Hematopoietic multipotent progenitor cell treated with erythropoietin and hydrocortisone succinate and interleukin-3 and kit ligand, for 17 days (in vitro differentiated cells): ENCODE measurements around the gene ADD3.
"Not testable (repeated sequence)": the region's sequence is repeated elsewhere in the genome, so short reads cannot be mapped to it uniquely, and the experiment has no call there.

Experiments used
- DNase-seq: peaks from one replicate; pipeline ENCODE4 v3.0.0-alpha.2; 2015; ENCODE audit warnings: low spot score

Gene ADD3

DNA sequence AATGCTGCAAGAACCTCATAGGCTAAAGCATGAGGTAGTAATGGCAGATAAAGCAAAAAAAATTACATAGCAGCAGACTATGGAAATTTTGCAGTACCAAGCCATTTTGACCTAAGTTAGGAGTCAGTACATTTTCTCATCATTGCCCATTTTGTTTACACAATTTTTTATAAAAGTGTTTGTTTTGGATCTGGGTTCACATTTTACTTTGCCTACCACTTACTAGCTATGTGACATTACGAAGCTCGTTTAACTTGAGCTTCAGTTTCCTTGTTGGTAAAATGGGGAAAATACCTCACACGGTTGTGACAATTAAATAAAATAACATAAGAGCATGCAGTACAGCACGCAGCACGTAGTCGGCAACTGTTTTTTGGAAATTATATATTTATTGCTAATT is 99.6 kb downstream of the ADD3 start:
- DNase-seq: no peak

DNA sequence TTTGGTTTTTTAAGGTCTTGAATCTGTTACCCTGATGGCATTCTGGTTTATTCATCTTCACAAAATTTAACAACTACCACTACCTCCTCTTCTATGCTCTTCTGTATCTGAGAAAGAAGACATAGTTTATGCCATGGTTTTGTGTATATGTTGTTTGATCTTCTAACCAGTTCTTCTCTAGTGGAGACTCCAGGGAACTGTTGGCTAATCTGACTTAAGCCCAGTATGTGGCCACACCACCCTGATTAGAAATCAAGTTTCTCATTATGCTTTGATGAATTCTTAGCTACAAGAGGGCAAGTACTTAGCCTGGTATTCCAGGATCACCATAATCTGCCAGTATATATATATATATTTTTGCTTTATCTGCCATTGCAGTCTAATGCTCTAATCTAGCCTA is 100.1 kb downstream of the ADD3 start:
- no peak for DNase-seq

DNA sequence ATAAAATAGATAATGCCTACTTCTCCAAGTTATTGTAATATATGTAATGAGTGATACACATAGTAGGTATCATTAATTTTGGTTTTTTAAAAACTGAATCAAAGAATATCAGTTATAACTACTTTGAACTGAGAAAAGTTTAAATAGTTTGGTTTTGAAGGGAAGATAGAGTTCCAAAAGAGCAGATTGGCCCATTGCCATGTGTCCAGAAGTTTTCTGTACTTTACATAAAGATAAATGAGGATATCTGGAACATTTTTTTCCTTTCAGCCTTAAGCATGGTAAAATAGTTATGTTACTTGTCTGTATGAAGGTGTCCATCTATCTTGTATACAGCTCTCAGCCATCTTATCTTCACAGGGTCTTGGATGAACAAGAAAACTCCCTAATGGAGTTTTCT is 101.7 kb downstream of the ADD3 start:
- no peak for DNase-seq

DNA sequence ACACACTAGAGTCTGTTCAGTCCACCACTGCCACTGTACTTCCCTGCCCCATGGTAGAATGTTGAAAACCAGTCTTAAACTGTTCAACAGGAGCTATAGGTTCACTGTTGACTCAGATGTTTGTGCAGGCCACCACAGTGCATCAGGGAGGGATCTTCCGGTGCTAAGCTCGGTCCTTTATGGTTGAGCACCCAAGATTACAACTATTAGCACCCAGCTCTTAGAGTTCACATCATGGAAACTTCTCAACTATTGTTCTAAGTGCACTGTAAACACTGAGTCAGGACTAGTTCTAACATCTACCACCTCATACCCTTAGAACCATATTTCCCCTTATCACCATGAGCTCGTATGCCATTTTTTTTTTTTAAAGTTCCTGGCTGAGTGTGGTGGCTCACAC is 102.6 kb downstream of the ADD3 start:
- no peak for DNase-seq

DNA sequence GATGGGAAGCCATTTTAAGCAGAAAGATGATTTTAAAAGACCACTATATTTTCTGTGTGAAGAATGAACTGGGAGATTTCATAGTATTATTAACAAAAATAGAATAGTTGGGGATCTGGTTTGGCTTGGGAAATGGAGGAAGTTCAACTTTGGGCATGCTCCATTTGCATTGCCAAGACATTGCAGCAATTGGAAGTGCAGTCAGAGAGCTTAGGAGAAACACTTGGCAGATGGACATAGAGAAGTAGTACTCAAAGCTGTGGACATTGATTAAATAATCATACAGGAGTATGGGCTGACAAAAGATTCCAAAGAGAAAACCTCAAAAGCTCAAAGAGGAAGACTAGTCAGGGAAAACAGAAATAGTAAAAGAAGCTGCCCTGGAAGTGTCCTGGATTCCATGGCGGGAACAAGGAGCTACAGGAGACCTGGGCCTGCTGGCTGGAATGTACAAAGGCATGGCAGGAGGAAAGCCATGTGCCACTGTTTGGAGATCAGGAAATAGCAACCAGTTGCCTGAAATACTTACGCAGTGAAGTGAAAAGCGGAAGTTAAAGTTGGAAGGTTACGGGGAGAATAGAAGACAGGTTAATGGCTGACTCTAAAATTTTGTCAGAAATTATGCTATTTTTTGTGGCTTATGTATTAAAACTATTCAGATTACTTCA is 106.0 kb downstream of the ADD3 start:
- DNase-seq: no peak

DNA sequence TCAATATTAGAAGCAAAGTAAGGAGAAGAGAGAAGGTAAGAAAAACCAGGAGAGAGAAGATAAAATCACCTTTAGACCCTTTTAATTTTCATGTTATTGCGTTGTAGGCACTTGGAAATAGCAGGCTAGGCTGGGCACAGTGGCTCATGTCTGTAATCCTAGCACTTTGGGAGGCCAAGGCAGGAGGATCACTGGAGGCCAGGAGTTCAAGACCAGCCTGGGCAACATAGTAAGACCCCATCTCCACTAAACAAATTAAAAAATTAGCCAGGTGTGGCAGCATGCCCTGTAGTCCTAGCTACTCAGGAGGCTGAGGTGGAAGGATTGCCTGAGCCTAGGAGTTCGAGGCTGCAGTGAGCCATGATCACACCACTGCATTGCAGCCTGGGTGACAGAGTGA is 106.9 kb downstream of the ADD3 start:
- not testable (repeated sequence) for DNase-seq

DNA sequence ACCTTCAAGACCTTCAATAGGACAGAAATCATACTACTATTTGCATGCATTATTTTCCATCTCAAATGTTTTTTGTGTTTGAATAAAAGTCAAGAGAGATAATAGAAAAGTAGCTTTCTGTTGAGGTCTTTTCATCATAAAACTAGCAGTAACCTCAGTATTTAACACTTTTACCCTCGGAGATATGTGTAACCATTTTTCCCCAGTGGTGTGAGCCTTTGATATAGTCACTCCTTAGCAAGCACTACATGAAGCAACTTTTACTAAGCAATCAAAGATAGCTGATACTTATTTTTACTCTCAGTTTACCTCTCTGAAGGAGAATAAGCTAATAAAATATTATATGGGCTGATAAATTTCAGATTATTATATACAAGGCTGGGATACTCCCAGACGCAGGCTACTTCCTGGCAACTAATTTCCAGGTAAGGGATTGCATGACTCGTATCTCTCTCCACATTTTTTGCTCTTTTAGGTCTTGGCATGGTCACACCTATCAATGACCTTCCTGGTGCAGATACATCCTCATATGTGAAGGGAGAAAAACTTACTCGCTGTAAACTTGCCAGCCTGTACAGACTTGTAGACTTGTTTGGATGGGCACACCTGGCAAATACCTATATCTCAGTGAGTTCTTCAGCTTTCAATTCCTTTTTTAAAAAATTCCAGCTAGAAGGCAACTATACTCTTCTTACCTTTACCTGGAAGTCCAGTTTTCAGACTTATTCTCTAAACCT is 108.2 kb downstream of the ADD3 start:
- DNase-seq: no peak

DNA sequence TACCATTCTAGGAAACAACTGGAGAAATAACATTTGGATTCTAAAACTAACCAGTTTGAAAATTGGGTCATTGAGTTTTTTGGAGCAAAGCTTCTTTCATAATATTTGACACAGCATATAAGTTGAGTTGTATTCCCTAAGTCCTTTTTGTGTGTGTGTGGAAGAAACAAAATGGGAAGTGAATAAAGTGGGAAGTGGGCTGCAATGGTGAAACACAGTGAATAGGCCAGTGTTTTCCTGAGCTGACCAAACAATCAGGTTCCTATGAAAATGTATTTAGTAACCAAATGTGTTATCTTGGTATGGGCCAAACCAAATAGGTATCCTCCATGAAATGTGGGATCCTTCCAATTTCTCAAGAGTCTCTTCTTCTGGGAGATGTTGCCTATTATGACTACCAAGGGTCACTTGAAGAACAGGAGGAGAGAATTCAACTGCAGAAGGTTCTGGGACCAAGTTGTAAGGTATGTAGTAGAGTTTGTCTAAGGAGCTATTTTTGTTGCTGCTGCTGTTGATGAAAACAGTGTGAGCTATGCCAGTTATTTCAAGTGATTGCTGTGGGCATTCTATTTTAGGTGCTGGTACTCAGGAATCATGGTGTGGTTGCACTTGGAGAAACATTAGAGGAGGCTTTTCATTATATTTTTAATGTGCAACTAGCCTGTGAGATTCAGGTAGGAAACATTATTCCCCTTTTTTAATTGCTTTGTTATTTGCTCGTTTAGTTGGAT is 111.3 kb downstream of the ADD3 start:
- DNase-seq: no peak

DNA sequence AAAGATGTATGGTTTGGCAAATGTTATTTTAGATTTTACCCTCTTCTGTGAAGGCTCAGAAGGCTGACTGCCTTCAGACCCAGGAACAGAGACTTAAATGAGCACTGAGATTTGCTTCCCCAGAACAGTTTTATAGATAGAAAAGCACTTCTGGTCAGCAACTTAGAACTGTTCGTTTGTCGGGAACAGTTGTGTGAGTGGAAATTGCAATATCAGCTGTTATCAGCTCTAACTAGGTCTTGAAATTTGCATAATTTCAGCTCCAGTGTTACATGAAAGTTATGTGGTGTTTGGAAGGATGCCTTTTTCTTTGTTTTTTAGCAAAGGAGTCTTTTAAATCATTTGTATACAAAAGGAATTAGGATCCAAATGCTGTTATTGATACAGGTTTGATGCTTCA is 115.8 kb downstream of the ADD3 start:
- no peak for DNase-seq

DNA sequence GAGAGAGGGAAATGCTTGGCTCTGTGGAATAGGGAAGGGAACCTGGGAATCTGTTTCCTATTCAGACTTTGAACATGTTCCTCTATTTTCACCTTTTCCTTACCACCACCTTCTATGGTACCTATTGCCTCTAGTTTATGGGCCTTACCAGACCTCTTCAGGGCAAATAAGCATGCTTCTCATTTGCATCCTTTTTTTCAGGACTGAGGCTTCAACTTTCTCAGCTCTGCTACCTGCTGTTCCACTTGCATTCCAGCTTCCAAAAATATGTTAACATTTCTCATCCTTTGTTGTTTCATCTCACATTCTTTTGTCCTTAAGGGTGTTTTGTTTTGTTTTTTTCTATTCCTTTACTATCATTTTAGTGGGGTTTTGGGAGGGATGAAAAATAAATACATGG is 121.7 kb downstream of the ADD3 start:
- no peak for DNase-seq

DNA sequence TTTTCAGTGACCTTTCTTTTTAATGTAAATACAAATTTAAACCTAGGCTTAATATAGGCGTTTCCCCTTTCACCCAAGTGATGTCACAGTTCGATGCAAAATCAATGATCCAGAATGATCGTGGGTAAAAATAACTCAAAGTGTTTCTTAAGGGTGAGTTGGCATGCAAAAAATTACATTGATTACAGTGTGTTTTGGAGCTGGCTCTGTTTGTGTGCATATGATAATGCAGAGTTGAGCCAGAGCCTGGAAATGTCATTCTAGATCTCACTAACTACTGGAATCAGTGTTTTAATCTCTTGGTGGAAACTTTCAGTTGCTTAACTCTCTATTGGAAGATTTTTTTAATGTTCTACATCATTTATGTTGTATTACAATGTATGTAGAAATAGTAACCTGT is 127.1 kb downstream of the ADD3 start:
- DNase-seq: no peak

DNA sequence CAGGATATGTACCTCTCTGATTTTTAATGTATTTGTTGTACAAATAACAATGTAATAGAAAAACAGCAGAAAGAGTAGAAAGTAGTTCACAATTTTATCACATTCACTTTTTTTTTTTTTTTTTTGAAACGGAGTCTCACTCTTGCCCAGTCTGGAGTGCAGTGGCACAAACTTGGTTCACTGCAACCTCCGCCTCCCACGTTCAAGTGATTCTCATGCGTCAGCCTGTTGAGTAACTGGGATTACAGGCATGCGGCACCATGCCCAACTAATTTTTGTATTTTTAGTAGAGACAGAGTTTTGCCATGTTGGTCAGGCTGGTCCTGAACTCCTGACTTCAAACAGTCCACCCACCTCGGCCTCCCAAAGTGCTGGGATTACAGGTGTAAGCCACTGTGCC is 128.1 kb downstream of the ADD3 start:
- DNase-seq: not testable (repeated sequence)

DNA sequence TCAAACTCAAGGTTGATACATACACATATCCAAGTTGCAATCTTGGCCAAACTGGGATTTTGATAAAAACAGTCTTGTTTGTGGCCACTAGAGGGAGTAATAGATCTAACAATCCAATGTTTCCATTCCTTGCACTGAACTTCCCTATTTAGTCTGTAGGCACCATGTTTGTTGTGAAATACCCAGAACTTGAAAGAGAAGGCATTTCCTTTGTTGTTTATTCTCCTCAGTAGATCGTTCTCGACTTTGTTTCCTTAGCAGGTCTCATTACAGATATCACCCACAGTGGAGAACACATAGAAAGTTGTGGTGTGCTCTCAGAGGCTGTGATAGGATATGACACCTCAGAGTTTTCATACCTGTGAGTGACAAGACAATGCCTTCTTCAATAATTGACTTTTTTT is 129.4 kb downstream of the ADD3 start:
- DNase-seq: peak; percentile 87

DNA sequence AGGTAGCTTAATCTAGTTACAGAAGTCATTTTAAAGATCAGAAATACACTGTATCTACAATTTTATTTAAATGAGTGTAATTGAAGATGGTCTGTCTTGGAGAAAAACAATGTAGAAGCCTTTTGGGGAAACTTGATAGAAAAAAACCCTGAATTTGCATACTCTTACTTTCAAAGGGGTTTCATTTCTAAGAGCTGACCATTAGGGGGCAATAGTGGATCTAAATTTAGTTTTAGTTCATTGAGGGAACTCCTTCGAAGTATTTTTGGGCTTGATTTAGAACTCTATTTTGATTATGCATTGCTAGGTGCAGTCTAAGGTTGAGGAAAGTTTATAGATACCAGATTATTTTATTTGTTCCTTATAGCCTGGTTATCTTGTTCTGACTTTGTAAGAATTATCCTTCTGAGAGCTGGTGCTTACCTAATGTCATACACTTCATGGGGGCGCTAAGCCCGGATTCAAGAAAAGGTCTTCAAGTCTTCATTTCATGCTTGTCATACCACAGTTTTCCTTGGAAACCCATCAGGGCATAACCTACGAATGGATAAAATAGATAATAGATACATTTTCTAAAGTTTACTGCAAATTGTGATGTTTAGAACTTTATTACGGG is 130.5 kb downstream of the ADD3 start:
- DNase-seq: peak; percentile 92

DNA sequence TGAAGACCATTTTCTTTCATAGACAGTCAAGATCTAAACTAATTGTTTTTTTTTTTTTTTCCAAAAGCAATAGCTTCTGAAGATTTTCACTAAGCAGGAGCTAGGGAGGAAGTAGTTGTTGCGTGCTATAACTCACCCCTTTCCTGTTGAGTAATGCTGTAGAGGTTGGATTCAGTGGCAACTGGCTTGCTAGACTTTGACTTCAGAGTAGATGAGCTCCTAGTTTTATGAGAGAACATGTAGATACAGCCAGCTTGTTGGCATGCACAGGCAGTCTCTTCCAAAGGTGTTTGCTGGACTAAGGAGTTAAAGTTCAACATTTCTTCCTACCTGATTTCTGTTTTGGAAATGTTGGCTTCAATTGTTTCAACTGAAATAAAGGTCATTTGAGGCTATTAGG is 133.4 kb downstream of the ADD3 start:
- no peak for DNase-seq

DNA sequence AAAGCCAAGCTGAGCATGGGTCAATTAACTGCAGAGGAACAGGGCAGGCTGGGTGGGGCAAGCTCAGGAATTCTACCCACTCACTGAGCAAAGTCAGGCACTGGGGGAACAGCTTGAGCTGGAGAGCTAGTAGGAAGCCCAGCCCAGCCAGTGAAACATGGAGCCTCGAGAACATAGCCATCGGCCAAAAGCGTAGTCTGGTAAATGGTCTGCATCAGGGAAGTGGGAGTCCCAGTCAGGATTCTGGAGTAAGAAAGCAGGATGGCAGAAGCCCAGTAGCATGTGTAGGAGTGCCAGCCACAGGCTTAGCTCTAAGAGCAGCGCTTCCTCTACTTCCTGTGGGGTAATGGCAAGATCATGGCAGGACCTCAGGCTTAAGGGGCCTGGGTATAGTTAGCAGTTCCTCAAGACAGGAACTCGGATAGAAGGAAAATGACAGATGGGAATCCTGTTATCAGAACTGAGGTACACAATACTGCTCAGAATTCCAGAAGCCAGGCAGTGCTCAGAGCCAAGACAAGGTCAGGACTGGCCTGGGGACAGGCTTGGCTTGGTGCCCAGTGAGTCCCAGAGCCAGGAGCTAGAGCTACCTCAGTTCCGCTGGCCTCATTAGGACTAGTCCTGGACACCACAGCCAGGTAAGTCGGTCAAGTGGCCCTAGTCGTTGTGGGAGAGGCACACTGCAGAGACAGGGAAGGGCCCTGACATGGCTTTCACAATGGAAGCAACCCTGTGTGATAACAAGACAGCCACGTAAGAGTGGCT is 134.3 kb downstream of the ADD3 start:
- no peak for DNase-seq

DNA sequence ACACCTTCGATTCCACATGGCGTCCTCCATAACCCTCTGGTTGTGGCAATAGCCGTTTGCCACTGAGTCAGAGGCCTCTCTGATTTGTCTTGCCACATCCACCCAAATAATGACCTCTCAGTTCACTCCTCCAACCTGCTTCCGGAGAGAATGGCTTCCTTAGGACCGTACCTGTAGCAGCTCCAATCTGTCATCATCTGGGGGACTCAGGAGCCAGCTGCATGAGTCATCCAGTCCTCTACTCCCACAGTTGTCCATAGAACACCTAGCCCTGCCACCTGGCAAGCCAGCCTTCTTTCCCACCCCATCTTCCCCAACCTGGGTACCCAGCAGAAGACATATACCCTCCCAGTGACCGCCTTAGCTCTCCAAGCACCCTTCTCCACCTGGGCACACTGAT is 135.2 kb downstream of the ADD3 start:
- DNase-seq: no peak

DNA sequence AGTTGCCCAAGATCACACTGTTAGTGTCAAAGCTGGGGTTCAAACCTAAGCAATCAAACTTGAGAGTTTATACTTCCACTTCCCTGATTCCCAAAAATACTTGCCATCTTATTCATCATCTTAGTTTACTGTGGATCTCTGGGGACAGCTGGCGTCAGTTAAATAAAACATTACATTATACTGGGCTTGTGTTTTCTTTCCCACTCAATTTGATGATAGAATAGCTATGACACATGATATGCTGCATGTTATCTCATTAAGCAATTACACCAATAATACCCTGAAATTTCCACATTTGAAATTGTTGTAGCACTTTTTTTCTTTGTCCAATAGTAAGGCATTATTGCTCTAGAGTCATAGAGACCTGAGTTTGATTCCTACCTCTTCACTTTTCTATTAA is 136.7 kb downstream of the ADD3 start:
- no peak for DNase-seq

DNA sequence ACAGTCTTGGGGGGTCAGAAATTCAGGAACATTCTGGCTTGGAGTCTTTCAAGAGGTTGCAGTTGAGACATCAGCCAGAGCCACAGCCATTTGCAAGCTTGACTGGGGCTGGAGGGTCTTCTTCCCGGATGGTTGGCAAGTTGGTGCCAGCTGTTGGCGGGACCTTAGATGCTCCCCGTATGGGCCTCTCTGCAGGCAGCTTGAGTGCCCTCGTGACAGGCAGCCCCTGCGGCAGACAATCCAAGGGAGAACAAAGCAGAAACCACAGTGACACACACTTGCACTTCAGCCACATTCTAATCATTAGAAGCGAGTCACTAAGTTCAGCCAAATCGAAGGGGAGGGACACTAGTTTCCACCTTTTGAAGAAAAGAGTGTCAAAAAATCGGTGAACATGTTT is 140.2 kb downstream of the ADD3 start:
- peak; percentile 36 for DNase-seq

DNA sequence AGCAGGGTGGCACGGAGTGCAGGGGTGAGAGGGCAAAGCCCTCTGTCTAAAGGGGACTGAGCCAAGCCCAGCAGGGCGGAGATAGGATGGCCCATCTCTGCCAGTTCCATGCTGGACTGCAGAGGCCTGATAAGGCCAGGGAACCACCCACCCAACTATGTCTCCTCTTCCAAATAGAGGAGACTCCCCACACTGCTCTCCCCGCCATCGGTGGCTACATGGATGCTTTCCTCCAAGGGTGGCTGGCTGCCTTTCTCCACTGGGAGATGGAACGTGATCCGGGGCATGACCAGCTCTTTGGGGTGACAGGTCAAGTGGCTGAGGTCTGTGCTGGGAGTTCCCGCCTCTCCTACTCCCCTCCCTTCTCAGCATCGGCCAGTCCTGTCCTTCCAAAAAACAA is 141.5 kb downstream of the ADD3 start:
- DNase-seq: peak; percentile 89

DNA sequence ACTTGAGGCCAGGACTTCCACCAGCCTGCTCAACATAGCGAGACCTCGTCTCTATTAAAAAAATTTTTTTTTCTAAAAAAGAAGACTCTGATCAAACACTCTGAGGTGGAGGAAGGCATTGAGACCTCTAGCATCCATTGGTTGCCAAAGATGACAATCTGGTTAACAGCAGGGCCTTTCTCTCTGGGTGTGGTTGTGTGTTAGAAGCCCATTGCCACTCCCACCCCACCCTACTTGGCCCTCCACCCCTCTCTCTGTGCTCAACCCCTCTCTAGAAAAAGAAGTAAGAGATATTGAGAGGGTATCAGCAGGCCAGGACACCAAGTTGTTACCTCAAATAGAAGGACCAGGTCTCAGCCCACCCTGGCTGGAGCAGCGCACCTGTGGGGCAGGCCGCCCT is 142.3 kb downstream of the ADD3 start:
- peak; percentile 81 for DNase-seq

DNA sequence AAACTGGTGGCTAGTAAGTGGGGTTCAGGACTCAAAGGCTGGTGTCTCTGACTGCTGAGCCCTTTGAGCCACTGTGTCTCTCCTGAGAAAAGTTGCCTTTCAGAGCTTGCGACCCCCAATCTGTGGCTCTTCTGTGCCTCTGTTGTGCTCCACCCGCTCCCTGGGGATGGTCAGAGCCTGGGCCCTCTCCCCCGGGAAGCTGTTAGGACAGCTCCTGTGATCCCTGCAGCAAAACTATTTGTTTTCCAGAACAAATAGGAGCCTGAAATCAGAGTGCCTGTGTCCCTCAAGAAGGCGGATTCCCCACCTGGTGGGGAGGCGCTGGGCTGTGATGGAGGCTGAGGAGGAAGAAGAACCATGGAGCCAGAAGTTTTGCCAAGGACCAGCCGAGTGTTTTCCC is 143.2 kb downstream of the ADD3 start:
- DNase-seq: peak; percentile 54
